HG02885 (cell line): ENCODE data around the gene EMX1.
"Not testable (repeated sequence)": the region's sequence is repeated elsewhere in the genome, so short reads cannot be mapped to it uniquely, and the experiment has no call there.

Experiments
- ATAC-seq: cut with Tn5 transposase; IDR thresholded peaks from one replicate; pipeline ENCODE4 v1.9.1; 2021; ENCODE audit warnings: mild to moderate bottlenecking; ENCODE audit not compliant: unreplicated experiment, poor library complexity

The EMX1 gene

GRCh38 chr2:72898585-72898906, 18.8 kb upstream of the EMX1 start:
- ATAC-seq, result no peak

- ATAC-seq, result no peak
Observed at GRCh38 chr2:72900191-72900825, 17.0 kb upstream of the EMX1 start.

DNA sequence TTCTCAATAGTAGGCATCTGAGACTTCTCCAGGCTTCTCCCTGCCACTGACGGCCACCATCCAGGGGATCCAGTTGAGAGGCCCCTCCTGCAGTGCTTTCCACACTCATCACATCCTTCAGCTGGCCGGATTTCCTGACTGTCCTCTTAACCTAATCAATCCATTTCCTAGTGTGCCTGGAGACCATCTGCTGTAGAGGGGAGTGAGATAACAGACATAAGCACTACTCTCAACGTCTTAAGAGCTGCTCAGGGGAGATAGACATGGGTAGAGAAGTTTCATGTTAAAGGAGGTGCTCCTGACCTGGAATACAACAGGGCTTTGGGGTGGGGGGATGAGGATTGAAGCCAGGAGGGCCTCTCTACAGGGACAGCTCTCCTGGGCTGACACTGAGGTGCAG, 15.9 kb upstream of the EMX1 start:
- ATAC-seq, result no peak

- ATAC-seq, result not testable (repeated sequence)
Observed at GRCh38 chr2:72907369-72907768, 9.9 kb upstream of the EMX1 start.

GRCh38 chr2:72908741-72909140, 8.6 kb upstream of the EMX1 start:
- ATAC-seq, result no peak

DNA sequence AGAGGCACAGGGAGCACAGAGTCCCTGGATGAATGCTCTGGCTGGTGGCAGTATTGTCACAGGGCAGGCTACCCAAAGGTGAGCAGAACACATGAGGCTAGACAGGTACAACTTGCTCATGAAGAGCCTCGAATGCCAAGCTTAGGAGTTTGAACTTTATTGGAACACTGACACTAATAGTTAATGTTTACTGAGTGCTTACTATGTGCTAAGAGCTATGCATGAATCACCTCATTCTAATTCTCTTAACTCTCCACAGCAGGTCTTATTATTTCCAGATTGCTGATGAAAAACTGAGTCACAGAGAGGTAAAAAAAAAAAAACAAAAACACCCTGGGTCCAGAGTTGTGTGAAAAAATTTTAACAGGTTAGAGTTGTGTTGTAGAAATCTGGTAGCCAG, 6.1 kb upstream of the EMX1 start:
- ATAC-seq, result no peak

DNA sequence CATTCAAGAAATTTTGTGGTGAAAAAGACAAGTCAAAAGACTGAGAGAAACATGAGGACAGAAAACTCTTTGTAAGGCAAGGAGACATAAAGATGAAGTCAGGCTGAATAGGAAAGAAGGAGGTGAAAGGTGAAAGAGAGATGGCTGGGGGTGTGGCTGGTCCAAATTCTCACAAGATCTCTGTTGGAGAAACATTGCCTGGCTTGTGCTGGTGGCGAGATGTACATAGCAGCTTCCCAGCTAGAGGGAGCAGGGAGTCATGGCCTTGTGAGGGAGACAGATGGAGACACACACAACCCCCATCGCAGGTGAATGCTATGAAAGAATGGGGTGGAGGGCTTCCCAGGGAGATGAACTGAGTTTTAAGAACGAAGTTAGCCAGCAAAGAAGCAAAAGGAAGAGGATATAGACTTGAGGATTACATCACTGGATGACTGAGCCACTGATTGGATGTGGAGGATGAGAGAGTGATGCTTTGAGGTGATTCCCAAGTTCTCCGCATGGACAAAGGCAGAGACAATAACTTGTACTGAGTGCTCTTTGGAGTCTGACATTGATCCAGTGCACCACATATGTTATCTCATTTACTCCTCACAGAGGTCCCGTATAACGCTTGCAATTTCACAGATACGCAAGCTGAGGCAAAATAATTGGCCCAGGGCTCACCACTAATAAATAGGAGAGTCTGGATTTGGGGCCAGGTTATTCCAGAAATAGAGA, 3.7 kb upstream of the EMX1 start:
- no peak for ATAC-seq

GRCh38 chr2:72914206-72914559, 3.1 kb upstream of the EMX1 start:
- ATAC-seq, result no peak

DNA sequence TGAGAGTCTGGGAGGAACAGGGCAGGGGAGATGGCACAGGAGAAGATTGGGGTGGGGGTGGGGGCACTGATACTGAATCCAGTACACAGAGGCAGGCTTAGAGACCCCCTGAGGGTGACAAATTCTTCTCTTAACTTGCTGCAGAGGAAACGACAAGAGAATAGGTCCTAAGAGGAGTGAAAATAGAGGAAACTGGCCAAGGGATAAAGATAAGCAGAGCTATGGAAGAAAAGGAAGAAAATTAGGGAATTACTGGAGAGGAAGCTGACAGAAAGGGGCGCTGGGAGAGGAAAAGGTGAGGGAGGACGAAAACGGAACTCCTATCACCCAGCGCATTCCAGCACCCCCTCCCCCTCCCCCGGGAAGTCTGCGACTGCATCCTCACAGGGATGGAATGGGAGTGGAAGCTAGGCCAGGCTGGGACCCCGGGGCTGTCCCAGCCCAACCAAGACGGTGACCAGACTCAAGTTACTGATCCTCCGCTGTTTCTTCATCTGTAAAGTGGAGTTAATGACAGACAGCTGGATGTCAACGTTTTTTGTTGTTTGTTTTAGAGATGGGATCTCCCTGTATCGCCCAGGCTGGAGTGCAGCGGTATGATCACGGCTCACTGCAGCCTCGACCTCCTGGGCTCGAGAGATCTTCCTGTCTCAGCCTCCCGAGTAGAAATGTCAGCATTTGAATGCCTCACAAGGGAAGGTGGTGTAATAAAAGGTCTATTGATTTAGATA, 2.6 kb upstream of the EMX1 start:
- no peak for ATAC-seq

DNA sequence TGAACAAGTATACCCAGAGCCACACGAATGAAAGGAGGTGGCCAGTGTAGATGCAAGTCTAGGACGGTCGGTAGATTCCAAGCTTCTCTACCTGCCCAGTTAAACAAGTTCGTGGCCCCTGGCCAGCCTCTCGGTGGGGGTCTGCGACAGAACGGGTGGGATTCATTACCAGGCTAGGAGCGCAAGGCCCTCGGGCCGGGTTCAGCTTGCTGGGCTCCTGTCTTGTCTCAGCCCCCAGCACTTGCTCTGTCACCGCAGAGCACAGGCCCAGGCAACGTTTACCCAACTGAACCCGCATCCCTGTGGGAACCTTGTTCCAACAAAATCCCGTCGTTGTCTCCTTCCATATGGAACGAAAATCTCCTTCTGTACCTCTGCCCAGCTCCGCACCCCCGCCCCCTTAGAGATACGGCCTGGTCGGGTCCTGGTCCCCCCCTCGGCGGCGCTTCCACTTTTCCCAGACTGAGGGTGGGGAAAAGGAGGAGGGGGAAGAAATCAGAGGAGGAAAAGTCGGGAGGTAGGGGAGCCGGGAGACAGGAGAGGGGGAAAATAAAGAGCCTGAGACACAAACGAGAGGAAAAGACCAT, 1.9 kb upstream of the EMX1 start:
- ATAC-seq, result no peak

- ATAC-seq, result peak; percentile 63
Observed at GRCh38 chr2:72915907-72916742, 1.2 kb upstream of the EMX1 start.

DNA sequence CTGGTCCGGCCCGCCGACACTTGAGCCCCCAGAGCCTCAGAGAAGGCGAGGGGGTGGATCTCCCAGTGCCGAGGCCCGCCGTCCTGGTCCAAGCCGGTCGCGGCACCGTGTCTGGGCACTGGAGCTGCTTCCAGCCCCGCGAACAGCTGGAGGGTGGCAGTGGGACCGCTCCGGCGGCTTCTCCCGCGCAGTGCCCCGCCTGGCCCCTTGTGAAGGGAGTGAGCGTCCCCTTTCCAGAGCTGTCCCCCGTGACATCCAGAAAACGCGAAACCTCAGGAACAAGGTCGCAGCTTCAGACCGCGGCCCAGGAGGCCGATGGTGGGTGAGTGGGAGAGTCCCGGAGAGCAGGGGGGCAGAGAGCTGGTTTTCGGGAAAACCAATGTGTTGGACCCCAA, 579 bp upstream of the EMX1 start:
- peak; percentile 8 for ATAC-seq

- no peak for ATAC-seq
Observed at GRCh38 chr2:72917877-72918553, 696 bp downstream of the EMX1 start.

- ATAC-seq, result no peak
Observed at GRCh38 chr2:72919414-72920317, 2.3 kb downstream of the EMX1 start.

GRCh38 chr2:72920318-72921087, 3.2 kb downstream of the EMX1 start:
- ATAC-seq, result no peak

- no peak for ATAC-seq
Observed at GRCh38 chr2:72921088-72921851, 4.0 kb downstream of the EMX1 start.

- no peak for ATAC-seq
Observed at GRCh38 chr2:72921853-72922252, 4.5 kb downstream of the EMX1 start.
